ENCODE measurements around the gene EWSR1. TPM values are rescaled to one million over a fixed set of nuclear protein-coding genes. Genes with fewer than 3 reads are reported as not detected.

EWSR1 gene
- total and polyA plus RNA-seq, 2 donors (not counting 1 experiment from before 2014, with no cell fraction given) = 281 to 295 TPM

DNA sequence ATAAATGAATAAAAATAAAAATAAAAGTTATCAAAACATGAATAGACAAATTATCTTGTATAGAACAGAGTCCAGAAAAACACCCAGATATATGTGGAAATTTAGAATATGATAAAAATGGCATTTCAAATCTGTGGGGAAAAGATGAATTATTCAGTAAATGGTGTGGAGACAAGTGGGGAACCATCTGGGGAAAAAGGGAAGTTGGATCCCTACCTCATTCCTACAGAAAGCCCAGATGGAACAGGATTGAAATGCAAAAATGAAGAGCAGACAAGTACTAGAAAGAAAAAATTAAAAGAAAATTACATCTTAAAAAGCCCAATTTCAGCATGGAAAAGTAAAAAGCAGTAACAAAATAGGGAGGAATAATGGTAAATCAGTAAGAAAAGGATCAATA is 55.6 kb downstream of the EWSR1 start:
- no peak overlapping the region for H3K9ac ChIP-seq (ENCODE audit: low read length)
- H3K9me3 ChIP-seq (ENCODE audit: control extremely low read depth in 1 of 3, control insufficient read depth in 2 of 3, insufficient read depth in 1 of 3, low read length in 2 of 3) = no peaks in the 10 kb centered on the region
- H3K4me2 ChIP-seq (replicated peaks; ENCODE audit: low read depth, low read length, poor library complexity, severe bottlenecking) = no peak overlapping the region
- H3K27ac ChIP-seq (ENCODE audit: low read length in 2 of 2) = no peak overlapping the region
- ChIA-PET POLR2A (no interaction called here), CTCF (no interaction called here)
- H3K27ac Mint-ChIP-seq = no peak overlapping the region
- no peak overlapping the region for H2AFZ ChIP-seq (ENCODE audit: insufficient read depth, low read depth, low read length, poor library complexity, severe bottlenecking)
- H3K4me1 ChIP-seq (ENCODE audit: control insufficient read depth in 2 of 2, insufficient read depth in 2 of 2, low read length in 2 of 2) = no peaks in the 10 kb centered on the region
- no peak for TF ChIP-seq EZH2 (IDR thresholded peaks at IDR 0.05; ENCODE audit: borderline replicate concordance, insufficient read depth, low read depth, low read length, poor library complexity, severe bottlenecking)
- TF ChIP-seq CTCF (IDR thresholded peaks at IDR 0.05) = no peak
- DNase-seq (no peak), ATAC-seq (ENCODE audit: low read depth) (no peak)
- intact Hi-C loops (cut with micrococcal nuclease) = no loop called here
- peaks cover 0 to 13% of the 10 kb centered on the region in 2 experiments for H3K36me3 ChIP-seq (replicated peaks in 1 of 2; ENCODE audit: control extremely low read depth in 1 of 2, control insufficient read depth in 1 of 2, extremely low read depth in 1 of 2, insufficient read depth in 2 of 2, low read length in 1 of 2)
- H3K4me3 ChIP-seq (ENCODE audit: control extremely low read depth in 1 of 5, extremely low read depth in 1 of 5, insufficient read depth in 1 of 5, low read depth in 2 of 5, low read length in 4 of 5) = no peak overlapping the region
- H3K9me3 Mint-ChIP-seq (ENCODE audit: insufficient read depth) = no peaks in the 10 kb centered on the region
- H3K79me2 ChIP-seq (ENCODE audit: control insufficient read depth, insufficient read depth, low read length) = no peaks in the 10 kb centered on the region
- H4K20me1 ChIP-seq (ENCODE audit: control insufficient read depth, insufficient read depth, low read length, poor library complexity, severe bottlenecking) = no peaks in the 10 kb centered on the region
- no peaks in the 10 kb centered on the region for H3K27me3 ChIP-seq (replicated peaks in 1 of 4; ENCODE audit: control extremely low read depth in 1 of 4, control insufficient read depth in 3 of 4, insufficient read depth in 4 of 4, low read length in 3 of 4)
- no peak overlapping the region for H3K4me3 Mint-ChIP-seq
- H3K27me3 Mint-ChIP-seq = no peaks in the 10 kb centered on the region
- H3K4me1 Mint-ChIP-seq = no peaks in the 10 kb centered on the region

GRCh38 chr22:29325356-29325755 is 57.3 kb downstream of the EWSR1 start:
- H3K27ac Mint-ChIP-seq = no peak overlapping the region
- ATAC-seq (ENCODE audit: low read depth) = no peak
- POLR2A ChIA-PET = interaction anchor here (0.5 kb wide), 1 partner anchor 104 kb away, joined by 3 read pairs; no protein-coding TSS in a partner anchor

More at GRCh38 chr22:29325356-29325755, 57.3 kb downstream of the EWSR1 start:
- WGBS (ENCODE audit: insufficient coverage) = 79% methylated on average over 6 of the region's 8 CpGs
- H3K79me2 ChIP-seq (ENCODE audit: control insufficient read depth, insufficient read depth, low read length) = no peaks in the 10 kb centered on the region
- DNase-seq = no peak
- peaks cover 11% of the 10 kb centered on the region for H4K20me1 ChIP-seq (ENCODE audit: control insufficient read depth, insufficient read depth, low read length, poor library complexity, severe bottlenecking)
- H3K4me3 Mint-ChIP-seq = no peak overlapping the region
- H3K27me3 Mint-ChIP-seq = no peaks in the 10 kb centered on the region
- no peak overlapping the region for H3K4me3 ChIP-seq (ENCODE audit: control extremely low read depth in 1 of 5, extremely low read depth in 1 of 5, insufficient read depth in 1 of 5, low read depth in 2 of 5, low read length in 4 of 5)
- intact Hi-C loops (cut with micrococcal nuclease) = no loop called here
- H3K9me3 ChIP-seq (ENCODE audit: control extremely low read depth in 1 of 3, control insufficient read depth in 2 of 3, insufficient read depth in 1 of 3, low read length in 2 of 3) = no peaks in the 10 kb centered on the region
- peaks cover 0 to 28% of the 10 kb centered on the region in 2 experiments for H3K36me3 ChIP-seq (replicated peaks in 1 of 2; ENCODE audit: control extremely low read depth in 1 of 2, control insufficient read depth in 1 of 2, extremely low read depth in 1 of 2, insufficient read depth in 2 of 2, low read length in 1 of 2)
- TF ChIP-seq CTCF (IDR thresholded peaks at IDR 0.05) = no peak
- no peak overlapping the region for H3K27ac ChIP-seq (ENCODE audit: low read length in 2 of 2)
- H2AFZ ChIP-seq (ENCODE audit: insufficient read depth, low read depth, low read length, poor library complexity, severe bottlenecking) = no peak overlapping the region
- no peaks in the 10 kb centered on the region for H3K27me3 ChIP-seq (replicated peaks in 1 of 4; ENCODE audit: control extremely low read depth in 1 of 4, control insufficient read depth in 3 of 4, insufficient read depth in 4 of 4, low read length in 3 of 4)
- H3K4me2 ChIP-seq (replicated peaks; ENCODE audit: low read depth, low read length, poor library complexity, severe bottlenecking) = no peak overlapping the region
- CTCF ChIA-PET = no interaction called here
- no peaks in the 10 kb centered on the region for H3K9me3 Mint-ChIP-seq (ENCODE audit: insufficient read depth)
- H3K9ac ChIP-seq (ENCODE audit: low read length) = no peak overlapping the region
- no peaks in the 10 kb centered on the region for H3K4me1 ChIP-seq (ENCODE audit: control insufficient read depth in 2 of 2, insufficient read depth in 2 of 2, low read length in 2 of 2)
- H3K4me1 Mint-ChIP-seq = no peaks in the 10 kb centered on the region

All from B cell (primary cell).